Spinal cord (tissue), 10 donors: ENCODE measurements around the gene STK4. TPM values are rescaled to one million over a fixed set of nuclear protein-coding genes. Genes with fewer than 3 reads are reported as not detected.

ENCODE experiments used
- DNase-seq, 6 donors: peaks; one replicate each; pipeline versions ENCODE4 v3.0.0 to v3.0.0-alpha.2; 2013 to 2015; ENCODE audit warnings: low spot score in 6 of 6, low read depth in 4 of 6
- H3K27ac ChIP-seq: one replicate; pipeline ENCODE4 v1.5.1; 2013; ENCODE audit warnings: low read depth, low read length, control low read depth
- H3K27me3 ChIP-seq: one replicate; pipeline ENCODE4 v1.6.1; 2013; ENCODE audit warnings: low read length; ENCODE audit not compliant: control insufficient read depth, insufficient read depth
- H3K36me3 ChIP-seq: one replicate; pipeline ENCODE4 v1.6.1; 2013; ENCODE audit warnings: low read length; ENCODE audit not compliant: control insufficient read depth, insufficient read depth
- H3K4me1 ChIP-seq: one replicate; pipeline ENCODE4 v1.6.1; 2013; ENCODE audit warnings: low read length; ENCODE audit not compliant: control insufficient read depth, insufficient read depth
- H3K4me3 ChIP-seq: one replicate; pipeline ENCODE4 v1.5.1; 2013; ENCODE audit warnings: low read depth, low read length, control low read depth
- H3K9me3 ChIP-seq: one replicate; pipeline ENCODE4 v1.6.1; 2013; ENCODE audit warnings: low read length; ENCODE audit not compliant: control insufficient read depth, insufficient read depth
- WGBS: methylation state at CpG from one replicate; pipeline ENCODE4 v1.1.5; 2013; ENCODE audit warnings: missing lambda C conversion rate; ENCODE audit not compliant: insufficient coverage; 5-methylcytosine and 5-hydroxymethylcytosine counted together
- polyA plus RNA-seq, 2 donors: library from polyadenylated mRNA; unstranded; fragments of 120-200 nt; gene quantifications; one replicate each; pipeline ENCODE4 v1.2.1, GENCODE V29; 2013; ENCODE audit not compliant: insufficient read length in 2 of 2
- total RNA-seq, 2 donors: library from RNA; depleted of rRNA in 1 of 2; stranded (reverse); fragments of 120-200 nt in 1 of 2; fragments of >200 nt in 1 of 2; gene quantifications; one replicate each; pipeline versions ENCODE4 v1.2.3 to v1.2.4, GENCODE V29; 2013 to 2014
- donor health status: healthy.

The STK4 gene
- total and polyA plus RNA-seq, 4 donors = 13.5 to 36.5 (median 18.0) TPM

DNA sequence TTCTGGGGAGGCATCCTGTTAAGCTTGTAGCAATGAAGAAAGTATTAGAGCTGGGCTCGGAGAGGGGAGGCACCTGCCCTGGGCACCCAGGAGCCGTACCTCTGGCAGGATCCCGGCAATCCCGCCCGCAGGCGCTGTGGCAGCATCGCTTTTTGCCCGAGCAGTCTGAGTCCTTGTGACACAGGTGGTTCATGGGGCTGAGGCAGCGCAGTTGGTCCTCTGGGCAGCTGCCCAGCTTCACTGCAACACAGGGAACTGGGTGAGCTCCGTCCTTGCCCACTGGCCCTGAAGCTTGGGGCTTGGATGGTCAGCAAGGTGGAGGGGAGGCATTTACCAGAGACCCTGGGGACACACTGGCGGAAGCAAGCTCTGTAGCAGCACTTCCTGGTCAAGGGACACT, 144.0 kb downstream of the STK4 start:
- H3K9me3 ChIP-seq = no peaks in the 10 kb centered on the region
- 94% methylated on average over 11 of the region's 11 CpGs for WGBS

DNA sequence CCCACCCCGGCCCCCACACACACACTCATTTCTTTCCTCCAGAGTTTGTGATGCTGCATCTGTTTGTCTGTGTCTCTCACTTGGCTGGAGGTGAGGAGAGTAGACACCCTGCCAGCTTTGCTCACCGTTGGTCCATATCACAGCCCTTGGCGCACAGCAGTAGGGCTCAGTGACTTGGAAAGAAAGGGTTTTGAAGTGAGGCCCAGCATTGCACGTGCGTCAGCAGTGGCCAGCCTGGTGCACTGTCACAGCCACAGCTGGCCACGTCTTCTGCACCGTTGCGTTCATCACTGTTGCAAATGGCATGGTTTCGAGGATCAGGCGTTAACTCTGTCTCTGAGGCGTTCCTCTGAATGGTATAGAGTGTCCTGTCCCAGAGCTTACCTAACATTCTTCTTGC, 145.0 kb downstream of the STK4 start:
- Histone ChIP-seq H3K9me3 (no peaks in the 10 kb centered on the region), H3K4me1 (peaks cover 5% of the 10 kb centered on the region), H3K27me3 (no peaks in the 10 kb centered on the region), H3K4me3 (no peak overlapping the region), H3K27ac (no peak overlapping the region), H3K36me3 (no peaks in the 10 kb centered on the region)
- no peak for DNase-seq
- 47% methylated on average over 8 of the region's 11 CpGs for WGBS

More for the DNA sequence above, 144.0 kb downstream of the STK4 start:
- H3K27me3 ChIP-seq = no peaks in the 10 kb centered on the region
- no peaks in the 10 kb centered on the region for H3K36me3 ChIP-seq
- peaks cover 5% of the 10 kb centered on the region for H3K4me1 ChIP-seq
- no peak overlapping the region for H3K27ac ChIP-seq
- DNase-seq = no peak
- no peak overlapping the region for H3K4me3 ChIP-seq

DNA sequence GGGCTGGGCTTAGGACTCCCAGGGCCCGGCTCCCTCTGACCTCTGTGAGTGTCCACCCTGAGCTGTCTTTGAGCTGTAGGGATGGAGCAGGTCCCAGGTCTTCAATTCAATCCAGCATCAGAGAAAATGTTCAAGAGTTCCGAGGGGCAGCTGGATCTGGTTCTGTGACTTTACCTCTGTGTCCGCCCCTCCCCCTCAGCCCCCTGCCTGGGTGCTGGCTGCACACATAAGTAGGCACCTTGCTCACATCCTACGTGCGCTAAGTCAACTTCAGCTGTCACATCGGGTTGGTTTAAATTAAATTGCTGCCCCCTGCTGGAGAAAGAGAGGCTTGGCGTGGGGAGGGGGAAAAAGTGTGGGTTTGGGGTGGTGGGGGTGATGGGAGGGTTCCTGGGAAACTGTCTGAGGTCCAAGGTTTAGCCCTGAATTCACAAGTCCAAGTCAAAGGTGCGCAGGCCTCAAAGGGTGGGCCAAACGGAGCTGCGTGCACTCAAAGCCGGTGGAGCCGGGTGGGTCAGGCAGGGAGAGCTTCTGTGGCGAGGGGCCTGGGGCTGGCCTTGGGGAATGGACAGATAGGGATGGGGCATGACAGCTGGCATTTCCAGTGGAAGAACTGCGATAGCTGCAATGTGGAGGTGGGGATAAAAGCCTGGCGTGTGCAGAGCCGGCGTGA, 145.6 kb downstream of the STK4 start:
- H3K36me3 ChIP-seq = no peaks in the 10 kb centered on the region
- H3K4me1 ChIP-seq = peaks cover 5% of the 10 kb centered on the region
- H3K27me3 ChIP-seq = no peaks in the 10 kb centered on the region
- no peak overlapping the region for H3K4me3 ChIP-seq
- no peak for DNase-seq
- WGBS = 68% methylated on average over 13 of the region's 17 CpGs
- H3K9me3 ChIP-seq = no peaks in the 10 kb centered on the region
- H3K27ac ChIP-seq = no peak overlapping the region

DNA sequence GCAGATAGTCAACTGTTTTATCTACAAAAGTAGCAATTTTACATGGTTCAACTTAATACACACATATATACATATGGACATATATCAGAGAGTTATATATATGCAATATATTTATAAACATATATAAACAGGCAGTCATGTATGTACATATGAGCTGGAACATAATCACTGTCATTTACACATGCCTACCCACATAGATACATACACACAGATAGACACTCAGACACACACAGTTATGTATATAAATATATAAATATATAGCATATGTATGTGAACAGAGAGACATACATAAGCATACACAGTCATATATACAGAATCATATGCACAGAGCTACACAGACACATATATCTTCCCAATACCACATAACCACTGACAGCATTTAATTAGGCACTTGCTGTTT, 146.4 kb downstream of the STK4 start:
- Histone ChIP-seq H3K36me3 (no peaks in the 10 kb centered on the region), H3K27me3 (no peaks in the 10 kb centered on the region), H3K9me3 (no peaks in the 10 kb centered on the region), H3K4me1 (peaks cover 5% of the 10 kb centered on the region), H3K27ac (no peak overlapping the region), H3K4me3 (no peak overlapping the region)
- DNase-seq = no peak

DNA sequence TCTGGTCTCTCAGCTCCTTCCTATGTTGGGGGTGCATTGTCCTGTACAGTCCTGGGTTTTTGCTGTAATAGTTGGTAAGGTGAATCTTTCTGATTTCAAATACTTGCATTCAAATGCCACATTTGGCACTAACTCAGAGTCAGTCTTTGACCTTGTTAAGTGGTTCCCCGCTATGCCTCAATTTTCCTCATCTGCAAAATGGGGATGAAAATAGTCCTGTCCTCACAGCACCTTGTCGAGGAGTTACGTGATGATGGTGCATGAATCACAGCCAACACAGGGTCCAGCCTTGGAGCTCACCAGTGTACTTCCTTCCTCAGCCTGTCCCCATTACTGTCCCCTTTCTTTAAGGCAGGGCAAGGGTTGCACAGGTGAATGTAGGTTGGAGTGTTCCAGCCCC, 147.6 kb downstream of the STK4 start:
- no peaks in the 10 kb centered on the region for H3K27me3 ChIP-seq
- 100% methylated on average over 3 of the region's 3 CpGs for WGBS
- H3K4me3 ChIP-seq = no peak overlapping the region
- H3K9me3 ChIP-seq = no peaks in the 10 kb centered on the region
- H3K36me3 ChIP-seq = no peaks in the 10 kb centered on the region
- no peak overlapping the region for H3K27ac ChIP-seq
- peaks cover 5% of the 10 kb centered on the region for H3K4me1 ChIP-seq
- DNase-seq = no peak

DNA sequence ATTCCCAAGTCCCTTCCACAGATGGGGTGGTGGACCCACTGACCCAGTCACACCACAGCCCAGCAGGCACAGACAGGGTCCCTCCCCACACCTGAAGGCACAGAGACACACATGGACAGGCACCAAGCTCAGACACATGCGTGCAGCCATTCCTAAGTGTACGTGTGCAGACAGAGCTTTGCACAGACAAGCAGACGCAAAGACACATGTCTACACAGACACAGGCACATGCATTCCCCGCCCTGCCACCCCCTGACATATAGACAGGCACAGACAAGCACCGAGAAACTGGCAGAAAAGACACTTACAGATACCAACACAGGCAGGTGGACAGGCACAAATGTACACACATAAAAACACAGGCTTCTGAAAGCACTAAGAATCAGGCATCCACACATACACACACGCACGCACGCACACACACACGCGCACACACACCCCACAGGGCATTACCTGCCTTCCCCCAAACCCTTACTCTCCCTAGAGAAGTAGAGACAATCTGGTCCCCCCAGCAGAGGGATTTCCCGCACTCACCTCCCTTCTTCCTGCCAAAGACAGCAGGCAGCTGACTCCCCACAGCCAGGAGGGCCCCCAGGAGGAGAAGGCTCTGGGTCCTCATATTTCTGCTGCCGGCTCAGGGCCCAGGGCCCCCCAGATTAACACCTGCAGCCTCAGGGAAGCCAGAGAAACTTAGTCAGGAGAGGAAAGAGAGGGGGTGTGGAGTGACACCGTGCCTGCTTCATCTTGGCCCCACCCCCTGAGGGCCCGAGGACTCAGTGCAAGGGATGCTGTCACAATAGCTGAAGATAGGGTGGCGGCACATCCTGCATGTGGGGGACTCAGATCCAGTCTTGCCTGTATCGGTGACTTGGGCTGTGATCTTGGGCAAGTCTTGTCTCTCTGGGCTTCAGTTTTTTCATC, 148.4 kb downstream of the STK4 start, which contains the start of gene WFDC5:
WFDC5 (minus strand) TSS at position 710 of the 921 bp plus-strand sequence; CDS start at position 619, 91 bp downstream.
- Histone ChIP-seq H3K9me3 (no peaks in the 10 kb centered on the region), H3K27me3 (no peaks in the 10 kb centered on the region), H3K4me3 (no peak within 1 kb of the TSS), H3K4me1 (peaks cover 5% of the 10 kb centered on the region), H3K36me3 (no peaks in the 10 kb centered on the region), H3K27ac (no peak within 1 kb of the TSS)
- WGBS = 71% methylated on average over 16 of the region's 16 CpGs
- no peak for DNase-seq

DNA sequence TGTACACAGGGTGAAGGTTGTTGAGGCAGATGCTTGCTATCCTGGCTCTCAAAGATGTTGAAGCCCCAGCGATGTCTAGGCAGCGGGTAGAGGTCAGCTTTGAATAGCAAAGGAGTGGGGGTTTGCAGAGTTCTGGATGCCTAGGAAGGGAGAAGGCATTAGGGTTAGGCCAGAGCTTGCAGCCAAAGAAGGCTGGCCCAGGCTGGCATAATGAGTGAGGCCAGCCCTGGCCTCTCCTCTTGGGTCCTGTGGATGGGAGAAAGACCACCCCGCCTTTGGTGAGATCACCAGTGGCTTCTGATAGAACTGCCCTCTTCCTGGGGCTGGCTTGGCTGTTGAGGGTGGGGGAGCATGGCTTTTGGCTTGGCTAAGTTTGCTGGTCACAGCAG, 149.1 kb downstream of the STK4 start:
- Histone ChIP-seq H3K27ac (no peak overlapping the region), H3K4me1 (peaks cover 5% of the 10 kb centered on the region), H3K4me3 (no peak overlapping the region), H3K9me3 (no peaks in the 10 kb centered on the region), H3K36me3 (no peaks in the 10 kb centered on the region), H3K27me3 (no peaks in the 10 kb centered on the region)
- no peak for DNase-seq
- 79% methylated on average over 3 of the region's 3 CpGs for WGBS

DNA sequence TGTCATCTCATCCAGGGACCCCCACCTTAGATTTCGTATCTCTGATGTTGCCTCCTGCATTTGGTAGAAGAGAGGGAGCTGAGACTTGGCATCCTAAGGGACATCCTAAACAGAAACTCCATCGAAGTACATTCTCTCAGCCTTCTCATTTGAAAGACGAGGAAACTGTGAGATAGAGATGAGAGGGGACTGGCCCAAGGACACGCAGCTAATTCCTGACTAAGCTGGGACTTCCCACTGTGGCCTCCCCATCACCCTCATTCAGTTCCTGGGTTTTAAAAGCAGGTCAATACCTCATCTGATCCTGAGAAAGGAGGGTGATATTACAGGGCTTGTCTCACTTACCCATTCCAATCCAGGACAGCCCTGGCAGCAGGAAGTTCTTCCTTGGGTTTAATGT, 149.5 kb downstream of the STK4 start:
- Histone ChIP-seq H3K27ac (no peak overlapping the region), H3K4me3 (no peak overlapping the region), H3K9me3 (no peaks in the 10 kb centered on the region), H3K27me3 (no peaks in the 10 kb centered on the region), H3K36me3 (no peaks in the 10 kb centered on the region), H3K4me1 (peaks cover 5% of the 10 kb centered on the region)
- no peak for DNase-seq
- WGBS = no CpG with 5 or more reads among the region's 4 CpGs

DNA sequence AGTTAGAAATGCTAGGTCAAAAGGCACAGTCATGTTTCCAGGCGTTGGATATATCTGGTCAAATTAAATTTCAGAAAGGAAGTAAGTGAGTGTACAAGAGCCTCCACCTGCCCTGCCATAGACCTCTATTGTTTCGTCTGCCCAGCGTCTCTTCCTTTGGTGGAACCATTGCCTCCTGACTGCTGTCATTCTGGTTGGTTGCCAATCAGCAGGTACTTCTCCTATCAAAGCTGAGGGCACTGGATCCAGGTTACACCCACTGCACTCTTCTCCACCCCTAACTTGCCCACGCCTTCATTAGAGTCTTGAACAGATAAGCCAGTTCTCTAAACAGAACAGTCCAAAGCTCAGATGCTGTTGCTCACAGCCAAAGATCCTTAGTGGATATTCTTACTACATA, 151.3 kb downstream of the STK4 start:
- no peak overlapping the region for H3K4me3 ChIP-seq
- H3K27ac ChIP-seq = no peak overlapping the region
- no peaks in the 10 kb centered on the region for H3K36me3 ChIP-seq
- no peaks in the 10 kb centered on the region for H3K9me3 ChIP-seq
- no peaks in the 10 kb centered on the region for H3K27me3 ChIP-seq
- no peak for DNase-seq
- no peaks in the 10 kb centered on the region for H3K4me1 ChIP-seq
- 88% methylated on average over 4 of the region's 4 CpGs for WGBS

DNA sequence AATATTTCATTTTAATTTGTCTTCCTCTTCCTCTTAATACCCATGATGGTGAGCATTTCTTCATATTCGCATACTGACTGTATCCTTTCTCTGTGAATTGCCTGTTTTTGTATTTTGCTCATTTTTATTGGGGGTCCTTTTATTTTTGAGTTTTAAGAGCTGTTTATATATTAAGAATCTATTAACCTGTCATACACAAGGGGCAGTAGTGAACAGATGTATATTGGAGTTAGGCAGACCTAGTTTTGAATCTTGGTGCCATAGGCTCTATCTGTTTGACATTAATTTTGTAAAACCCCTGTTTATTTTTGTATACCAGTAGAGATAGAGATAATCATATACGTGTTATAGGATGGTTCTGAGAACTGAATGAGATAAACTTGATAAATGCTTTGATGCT, 151.7 kb downstream of the STK4 start:
- Histone ChIP-seq H3K27me3 (no peaks in the 10 kb centered on the region), H3K27ac (no peak overlapping the region), H3K4me1 (no peaks in the 10 kb centered on the region), H3K9me3 (no peaks in the 10 kb centered on the region), H3K4me3 (no peak overlapping the region), H3K36me3 (no peaks in the 10 kb centered on the region)
- no CpG with 5 or more reads among the region's 2 CpGs for WGBS
- DNase-seq = no peak
